GM12873 (cell line): ENCODE measurements around the gene TNFRSF6B.

Source experiments
- CTCF ChIP-seq: IDR thresholded peaks from 2 replicates; pipeline ENCODE4 v1.5.1; 2012; ENCODE audit warnings: low read depth, mild to moderate bottlenecking, moderate library complexity, low read length, control low read depth; ENCODE audit not compliant: insufficient read depth; ENCODE audit errors: missing control alignments

TNFRSF6B gene

GRCh38 chr20:63685269-63686026 lies 11.0 kb upstream of the TNFRSF6B start:
- no peak for TF ChIP-seq CTCF

GRCh38 chr20:63686094-63686491 lies 10.4 kb upstream of the TNFRSF6B start:
- no peak for TF ChIP-seq CTCF

- TF ChIP-seq CTCF = no peak
These were observed 9.7 kb upstream of the TNFRSF6B start for GRCh38 chr20:63686492-63687321.

- TF ChIP-seq CTCF = no peak
These were observed 8.9 kb upstream of the TNFRSF6B start for GRCh38 chr20:63687419-63688178.

GRCh38 chr20:63688228-63689045 lies 8.0 kb upstream of the TNFRSF6B start:
- TF ChIP-seq CTCF = no peak

GRCh38 chr20:63689046-63690002 lies 7.1 kb upstream of the TNFRSF6B start:
- TF ChIP-seq CTCF = no peak
